Natural killer cell treated with Interleukin-12 subunit alpha and Interleukin-12 subunit beta and Interleukin-15 and Interleukin-18, amount 100 ng/mL, for 72 hours (primary cell): ENCODE data around the gene LRRFIP2. TPM values are rescaled to one million over a fixed set of nuclear protein-coding genes. Genes with fewer than 3 reads are reported as not detected.
A peak's percentile ranks its signal among the peaks of the same experiment; 100 is the strongest.
"Not testable (repeated sequence)": the region's sequence is repeated elsewhere in the genome, so short reads cannot be mapped to it uniquely, and the experiment has no call there.

Source experiments
- ATAC-seq, 2 donors: fragments of 150-1000 bp; cut with Tn5 transposase in 1 of 2; sonication (Bioruptor Pico), chemical (Tn5 transposase) in 1 of 2; 2 replicates each; pipeline ENCODE4 v1.10.0; 2021
- DNase-seq: peaks from one replicate; pipeline ENCODE4 v3.0.0; 2022; ENCODE audit warnings: low spot score
- H3K27ac Mint-ChIP-seq, 2 donors: 1 replicate in 1 of 2; 2 replicates in 1 of 2; pipeline ENCODE4 v1.8.0; 2022; ENCODE audit warnings: mixed read lengths in 2 of 2, mild to moderate bottlenecking in 1 of 2, moderate library complexity in 1 of 2
- H3K27me3 Mint-ChIP-seq, 2 donors: 1 replicate in 1 of 2; 2 replicates in 1 of 2; pipeline ENCODE4 v1.8.0; 2022; ENCODE audit warnings: mixed read lengths in 2 of 2
- H3K36me3 Mint-ChIP-seq: one replicate; pipeline ENCODE4 v1.8.0; 2022; ENCODE audit warnings: mixed read lengths
- H3K4me1 Mint-ChIP-seq, 2 donors: 1 replicate in 1 of 2; 2 replicates in 1 of 2; pipeline ENCODE4 v1.8.0; 2022; ENCODE audit warnings: low read depth in 2 of 2, mixed read lengths in 2 of 2, mild to moderate bottlenecking in 1 of 2
- H3K4me3 Mint-ChIP-seq: one replicate; pipeline ENCODE4 v1.8.0; 2022; ENCODE audit warnings: mixed read lengths
- H3K9me3 Mint-ChIP-seq: 2 replicates; pipeline ENCODE4 v1.8.0; 2022; ENCODE audit warnings: mixed read lengths
- total RNA-seq, 2 donors: library from RNA; stranded (reverse); gene quantifications; one replicate each; pipeline ENCODE4 v1.2.3, GENCODE V29; 2022

Gene LRRFIP2, protein sequence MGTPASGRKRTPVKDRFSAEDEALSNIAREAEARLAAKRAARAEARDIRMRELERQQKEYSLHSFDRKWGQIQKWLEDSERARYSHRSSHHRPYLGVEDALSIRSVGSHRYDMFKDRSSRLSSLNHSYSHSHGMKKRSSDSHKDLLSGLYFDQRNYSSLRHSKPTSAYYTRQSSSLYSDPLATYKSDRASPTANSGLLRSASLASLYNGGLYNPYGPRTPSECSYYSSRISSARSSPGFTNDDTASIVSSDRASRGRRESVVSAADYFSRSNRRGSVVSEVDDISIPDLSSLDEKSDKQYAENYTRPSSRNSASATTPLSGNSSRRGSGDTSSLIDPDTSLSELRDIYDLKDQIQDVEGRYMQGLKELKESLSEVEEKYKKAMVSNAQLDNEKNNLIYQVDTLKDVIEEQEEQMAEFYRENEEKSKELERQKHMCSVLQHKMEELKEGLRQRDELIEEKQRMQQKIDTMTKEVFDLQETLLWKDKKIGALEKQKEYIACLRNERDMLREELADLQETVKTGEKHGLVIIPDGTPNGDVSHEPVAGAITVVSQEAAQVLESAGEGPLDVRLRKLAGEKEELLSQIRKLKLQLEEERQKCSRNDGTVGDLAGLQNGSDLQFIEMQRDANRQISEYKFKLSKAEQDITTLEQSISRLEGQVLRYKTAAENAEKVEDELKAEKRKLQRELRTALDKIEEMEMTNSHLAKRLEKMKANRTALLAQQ
- total RNA-seq, result 10 to 100 TPM; 37.2 to 52.0 TPM

DNA sequence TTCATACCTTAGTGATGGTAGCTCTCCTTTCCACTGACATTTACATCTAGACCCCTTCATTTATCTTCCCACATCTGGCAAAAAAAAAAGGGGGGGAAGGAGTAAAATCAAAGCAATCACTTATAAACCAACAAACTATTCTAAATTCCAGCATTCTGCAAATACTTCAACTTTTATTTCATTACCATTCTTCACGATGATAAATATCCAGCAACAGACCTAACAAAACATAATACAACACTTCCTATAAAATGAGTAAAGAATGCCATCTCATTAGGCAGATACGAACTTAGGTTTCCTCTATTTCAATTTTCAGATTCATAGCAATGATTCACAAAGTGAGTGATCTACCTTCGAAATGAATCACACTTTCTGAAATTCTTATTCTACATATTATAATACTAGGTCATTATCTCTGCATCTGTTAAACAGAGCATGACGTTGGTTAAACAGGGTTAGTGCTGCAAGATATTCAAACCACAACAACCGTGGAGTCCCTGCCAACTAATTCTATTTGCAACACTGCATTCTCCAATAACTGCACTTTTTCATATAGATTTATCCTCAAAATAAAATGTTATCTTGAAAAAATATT is at the start of gene LRRFIP2:
Gene LRRFIP2 (minus strand): TSS at position 51 of the 595 bp plus-strand sequence. CDS start 25,599 bp downstream, outside the sequence.
- no peaks in the 10 kb centered on the region for H3K27me3 Mint-ChIP-seq
- peaks cover 39 to 66% of the 10 kb centered on the region in 2 donors for H3K4me1 Mint-ChIP-seq
- H3K4me3 Mint-ChIP-seq, result peak within 1 kb of the TSS; percentile 92
- no peaks in the 10 kb centered on the region for H3K9me3 Mint-ChIP-seq
- ATAC-seq (peak; percentile 38 to 57), DNase-seq (no peak)
- no peaks in the 10 kb centered on the region for H3K36me3 Mint-ChIP-seq
- peak within 1 kb of the TSS; percentile 85 to 88 for H3K27ac Mint-ChIP-seq

DNA sequence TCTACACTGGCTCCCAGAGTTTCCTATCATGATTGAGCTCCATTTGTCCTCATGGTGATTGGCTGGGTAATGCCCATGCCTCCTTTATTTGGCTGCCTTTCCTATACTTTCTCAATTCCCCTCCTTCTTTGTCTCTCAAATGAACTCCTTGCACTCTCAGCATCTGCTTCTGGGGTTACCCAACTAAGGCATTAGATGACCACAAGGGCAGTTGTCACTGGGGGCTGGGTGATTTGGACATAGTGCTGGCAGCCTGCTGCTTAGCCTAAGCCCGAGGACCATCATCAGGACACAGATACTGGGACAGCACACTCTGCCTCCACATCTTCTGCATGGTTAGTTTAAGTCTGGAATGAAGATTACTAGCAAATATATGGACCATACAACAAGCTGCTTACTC is 49.2 kb upstream of the LRRFIP2 start:
- ATAC-seq, result no peak
- Mint-ChIP-seq H3K4me1 (peaks cover 17 to 23% of the 10 kb centered on the region in 2 donors), H3K9me3 (no peaks in the 10 kb centered on the region), H3K27ac (no peak overlapping the region), H3K36me3 (no peaks in the 10 kb centered on the region), H3K27me3 (peaks cover 0 to 2% of the 10 kb centered on the region in 2 donors), H3K4me3 (no peak overlapping the region)
- no peak for DNase-seq

DNA sequence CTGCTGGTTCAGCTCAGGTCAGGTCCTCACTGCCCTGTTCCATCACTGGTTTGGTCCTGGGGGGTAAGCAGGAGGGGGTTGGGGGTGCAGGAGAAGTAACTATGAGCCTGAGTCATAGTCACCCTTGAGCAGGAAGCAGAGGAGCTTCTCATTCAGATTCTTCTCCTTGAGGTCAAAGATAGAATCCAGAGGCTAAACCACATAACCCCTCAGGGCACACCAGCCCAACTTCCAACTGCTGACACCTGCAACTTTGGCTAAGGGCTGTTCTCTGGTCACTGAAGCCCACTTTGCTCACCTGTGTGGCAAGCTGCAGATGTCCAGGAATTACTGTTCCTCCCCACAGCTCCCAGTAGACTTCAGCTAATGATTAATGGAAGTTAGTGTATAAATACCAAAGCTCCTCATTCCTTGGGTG is 48.8 kb upstream of the LRRFIP2 start:
- Mint-ChIP-seq H3K4me3 (no peak overlapping the region), H3K4me1 (peaks cover 13 to 19% of the 10 kb centered on the region in 2 donors), H3K27me3 (peaks cover 0 to 2% of the 10 kb centered on the region in 2 donors), H3K36me3 (no peaks in the 10 kb centered on the region), H3K9me3 (no peaks in the 10 kb centered on the region), H3K27ac (no peak overlapping the region)
- ATAC-seq (peak in 1 of 2 donors; percentile 44), DNase-seq (no peak)

DNA sequence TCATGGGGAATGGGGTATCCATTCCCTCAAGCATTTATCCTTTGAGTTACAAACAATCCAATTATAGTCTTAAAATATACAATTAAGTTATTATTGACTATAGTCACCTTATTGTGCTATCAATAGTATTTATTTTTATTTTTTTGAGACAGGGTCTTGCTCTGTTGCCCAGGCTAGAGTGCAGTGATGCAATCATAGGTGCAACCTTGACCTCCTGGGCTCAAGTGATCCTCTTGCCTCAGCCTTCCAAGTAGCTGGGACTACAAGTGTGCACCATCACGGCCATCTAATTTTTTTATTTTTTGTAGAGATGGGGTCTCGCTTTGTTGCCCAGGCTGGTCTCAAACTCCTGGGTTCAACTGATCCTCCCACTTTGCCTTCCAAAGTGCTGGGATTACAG is 48.2 kb upstream of the LRRFIP2 start:
- H3K4me1 Mint-ChIP-seq, result peaks cover 7 to 16% of the 10 kb centered on the region in 2 donors
- H3K4me3 Mint-ChIP-seq, H3K27ac Mint-ChIP-seq, H3K27me3 Mint-ChIP-seq, H3K9me3 Mint-ChIP-seq, DNase-seq, ATAC-seq, H3K36me3 Mint-ChIP-seq: not testable (repeated sequence)

DNA sequence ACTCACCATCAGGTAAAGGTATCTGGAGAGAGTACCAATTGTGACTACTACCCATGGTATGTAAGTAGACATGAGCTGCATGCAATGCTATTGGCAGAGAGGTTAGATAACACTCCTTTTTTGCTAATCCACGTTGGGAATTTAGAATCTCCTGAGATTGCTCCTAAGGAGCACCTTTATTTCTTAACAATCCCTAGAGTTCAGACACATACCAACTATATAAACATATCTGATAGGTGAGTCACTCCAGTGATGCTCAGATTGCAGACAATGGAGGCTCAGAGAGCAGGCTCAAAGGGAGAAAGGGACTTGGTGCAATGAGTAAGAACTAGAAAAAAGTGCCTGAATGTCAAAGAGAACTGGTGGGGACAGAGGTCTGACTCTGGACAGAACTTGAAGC is 47.0 kb upstream of the LRRFIP2 start:
- Mint-ChIP-seq H3K4me3 (no peak overlapping the region), H3K4me1 (peaks cover 10 to 23% of the 10 kb centered on the region in 2 donors), H3K27ac (no peak overlapping the region), H3K9me3 (no peaks in the 10 kb centered on the region), H3K27me3 (peaks cover 0 to 2% of the 10 kb centered on the region in 2 donors), H3K36me3 (no peaks in the 10 kb centered on the region)
- ATAC-seq (peak in 1 of 2 donors; percentile 35), DNase-seq (no peak)

DNA sequence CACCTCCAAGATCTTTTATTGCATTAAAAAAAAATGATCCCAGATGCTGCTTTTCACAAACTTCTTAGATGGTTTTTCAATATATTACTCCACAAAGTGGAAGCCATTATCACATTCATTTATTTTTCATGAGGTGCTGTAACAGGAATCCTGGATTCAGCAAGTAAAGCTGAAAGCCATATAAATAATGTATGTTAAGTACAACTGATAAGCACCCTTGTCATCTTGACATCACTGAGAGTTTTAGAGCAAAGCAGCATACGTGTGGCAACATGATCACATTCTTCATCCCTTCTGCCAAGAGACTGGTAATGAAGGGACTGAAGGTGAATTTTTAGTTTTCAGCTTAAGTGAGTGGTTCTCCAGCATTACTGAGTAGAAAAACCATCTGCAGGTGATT is 44.9 kb upstream of the LRRFIP2 start:
- H3K4me1 Mint-ChIP-seq, result peaks cover 14 to 30% of the 10 kb centered on the region in 2 donors
- H3K27ac Mint-ChIP-seq, result no peak overlapping the region
- no peak overlapping the region for H3K4me3 Mint-ChIP-seq
- no peaks in the 10 kb centered on the region for H3K9me3 Mint-ChIP-seq
- DNase-seq (no peak), ATAC-seq (no peak)
- H3K27me3 Mint-ChIP-seq, result no peaks in the 10 kb centered on the region
- H3K36me3 Mint-ChIP-seq, result no peaks in the 10 kb centered on the region

DNA sequence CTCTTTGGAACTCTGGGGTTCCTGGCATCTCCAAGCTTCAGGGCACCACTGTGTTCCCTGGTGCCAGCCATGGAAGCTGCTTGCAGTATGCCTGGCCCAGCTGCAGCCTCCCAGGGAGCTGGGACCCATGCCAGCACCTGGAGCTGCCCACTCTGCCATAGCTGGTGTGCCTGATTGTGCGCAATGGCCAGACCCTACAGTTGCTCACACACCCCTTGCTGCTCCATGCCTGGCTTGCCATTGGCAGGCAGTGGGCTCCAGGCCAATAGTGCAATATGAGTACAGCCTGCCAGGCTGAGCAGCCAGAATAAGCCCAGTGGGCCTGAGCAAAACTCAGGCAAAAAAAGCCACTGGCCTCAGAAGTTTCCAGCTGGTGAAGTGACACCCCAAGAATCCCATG is 43.8 kb upstream of the LRRFIP2 start:
- ATAC-seq (no peak), DNase-seq (no peak)
- no peak overlapping the region for H3K27ac Mint-ChIP-seq
- no peaks in the 10 kb centered on the region for H3K36me3 Mint-ChIP-seq
- H3K9me3 Mint-ChIP-seq, result no peaks in the 10 kb centered on the region
- peaks cover 8 to 30% of the 10 kb centered on the region in 2 donors for H3K4me1 Mint-ChIP-seq
- H3K4me3 Mint-ChIP-seq, result no peak overlapping the region
- H3K27me3 Mint-ChIP-seq, result no peaks in the 10 kb centered on the region

DNA sequence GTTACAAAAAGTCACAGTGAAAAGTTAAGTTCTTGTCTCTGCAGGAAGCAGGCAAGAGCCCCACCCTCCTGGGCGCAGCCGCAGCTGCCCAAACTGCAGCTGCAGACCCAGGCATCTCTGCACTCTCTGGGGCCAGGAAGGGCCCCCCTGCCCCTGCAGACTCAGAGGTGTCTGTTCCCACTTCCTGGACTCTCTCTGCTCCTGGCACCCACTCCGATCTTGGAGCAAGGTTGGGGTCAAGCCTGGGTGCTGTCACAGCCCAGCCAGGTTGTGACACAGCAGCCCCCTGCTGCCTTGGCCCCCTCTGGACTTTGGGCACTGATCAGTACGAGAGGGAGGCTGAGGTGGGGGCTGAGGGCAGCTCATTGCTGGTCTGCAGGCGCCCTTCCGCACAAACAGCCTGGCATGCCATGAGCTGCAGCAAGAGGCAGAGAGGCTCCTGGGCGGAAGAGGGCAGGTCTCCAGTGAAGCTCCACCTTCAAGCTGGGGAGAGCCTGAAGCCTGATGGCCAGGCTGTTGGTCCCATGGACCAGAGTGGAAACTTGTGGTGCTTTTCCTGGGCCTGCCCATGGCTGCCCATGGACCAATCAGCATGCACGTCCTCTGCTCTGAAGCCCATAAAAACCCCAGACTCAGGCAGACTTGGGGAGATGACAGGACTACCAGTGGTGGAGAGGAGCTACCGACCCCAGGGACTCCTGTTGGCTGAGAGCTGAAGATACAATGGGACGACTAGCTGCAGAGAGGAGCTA is 42.9 kb upstream of the LRRFIP2 start:
- ATAC-seq (peak; percentile 2 to 55), DNase-seq (no peak)
- Mint-ChIP-seq H3K36me3 (no peaks in the 10 kb centered on the region), H3K27ac (peak overlapping the region in 1 of 2 donors; percentile 21), H3K4me1 (peaks cover 8 to 26% of the 10 kb centered on the region in 2 donors), H3K4me3 (no peak overlapping the region), H3K9me3 (no peaks in the 10 kb centered on the region), H3K27me3 (no peaks in the 10 kb centered on the region)

DNA sequence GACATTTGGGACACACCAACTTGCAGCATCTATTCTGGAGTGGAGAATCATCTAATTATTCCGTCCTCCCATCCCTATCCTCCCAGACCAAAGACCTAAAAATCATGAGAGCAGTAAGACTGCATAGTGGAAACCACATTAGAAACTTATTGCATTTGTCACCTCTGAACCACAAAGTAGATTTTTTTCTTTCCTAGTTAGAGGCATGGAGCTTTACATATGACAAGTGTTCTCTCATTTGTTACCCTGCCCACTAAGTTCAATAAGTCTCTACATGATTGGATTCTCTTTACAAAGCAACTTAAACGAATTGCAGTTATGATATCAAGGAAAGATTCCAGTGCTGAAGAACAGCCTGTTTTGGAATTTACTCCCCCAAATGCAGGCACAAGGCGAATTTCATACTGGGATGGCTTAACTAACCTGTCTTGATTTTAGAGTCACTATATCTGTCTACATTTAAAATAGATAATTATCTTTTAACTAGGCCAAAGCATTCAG is 42.3 kb upstream of the LRRFIP2 start:
- ATAC-seq, result peak; percentile 29 to 66
- Mint-ChIP-seq H3K36me3 (no peaks in the 10 kb centered on the region), H3K9me3 (no peaks in the 10 kb centered on the region), H3K4me3 (peak overlapping the region; percentile 33), H3K27ac (peak overlapping the region; percentile 9 to 12), H3K4me1 (peaks cover 8 to 26% of the 10 kb centered on the region in 2 donors), H3K27me3 (no peaks in the 10 kb centered on the region)
- DNase-seq, result no peak

DNA sequence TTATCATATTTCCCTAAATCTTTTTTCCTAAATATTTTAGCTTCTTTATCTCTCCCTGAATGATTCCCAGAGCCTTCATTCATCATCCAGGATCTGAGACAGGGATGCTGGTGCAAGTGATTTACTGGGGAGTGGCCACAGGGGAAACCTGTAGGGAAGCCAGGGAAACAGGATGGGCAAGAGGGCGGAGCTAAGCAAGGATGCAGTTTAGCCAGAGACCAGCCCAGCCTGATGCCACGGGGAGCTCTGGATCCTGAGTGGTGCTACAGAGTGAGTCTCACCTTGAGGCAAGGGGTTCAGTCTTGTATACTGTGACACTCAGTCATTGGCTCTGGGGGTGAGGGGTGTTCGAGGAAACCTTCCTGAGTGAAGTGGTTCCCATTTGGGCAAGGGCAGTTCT is 39.7 kb upstream of the LRRFIP2 start:
- H3K9me3 Mint-ChIP-seq, result no peaks in the 10 kb centered on the region
- no peak overlapping the region for H3K27ac Mint-ChIP-seq
- DNase-seq (no peak), ATAC-seq (no peak)
- no peaks in the 10 kb centered on the region for H3K36me3 Mint-ChIP-seq
- peaks cover 8 to 23% of the 10 kb centered on the region in 2 donors for H3K4me1 Mint-ChIP-seq
- no peak overlapping the region for H3K4me3 Mint-ChIP-seq
- no peaks in the 10 kb centered on the region for H3K27me3 Mint-ChIP-seq

DNA sequence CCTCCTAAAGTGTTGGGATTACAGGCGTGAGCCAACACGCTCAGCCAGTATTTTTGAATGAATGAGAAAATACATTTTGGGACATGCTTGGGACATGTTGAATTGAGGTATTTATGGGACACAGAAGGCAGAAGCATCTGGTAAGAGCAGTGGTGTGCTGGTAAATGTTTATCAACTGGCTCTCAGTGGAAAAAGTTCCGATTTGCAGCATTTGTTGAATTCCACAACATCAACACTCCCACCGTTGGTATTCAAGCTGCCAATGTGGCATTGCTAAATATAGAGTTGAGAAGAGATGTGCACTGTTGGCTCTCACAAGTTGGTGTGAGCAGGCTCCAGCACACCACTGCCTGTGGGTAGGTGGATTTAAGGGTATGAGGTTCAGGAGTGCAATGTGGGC is 35.8 kb upstream of the LRRFIP2 start:
- H3K36me3 Mint-ChIP-seq, result no peaks in the 10 kb centered on the region

DNA sequence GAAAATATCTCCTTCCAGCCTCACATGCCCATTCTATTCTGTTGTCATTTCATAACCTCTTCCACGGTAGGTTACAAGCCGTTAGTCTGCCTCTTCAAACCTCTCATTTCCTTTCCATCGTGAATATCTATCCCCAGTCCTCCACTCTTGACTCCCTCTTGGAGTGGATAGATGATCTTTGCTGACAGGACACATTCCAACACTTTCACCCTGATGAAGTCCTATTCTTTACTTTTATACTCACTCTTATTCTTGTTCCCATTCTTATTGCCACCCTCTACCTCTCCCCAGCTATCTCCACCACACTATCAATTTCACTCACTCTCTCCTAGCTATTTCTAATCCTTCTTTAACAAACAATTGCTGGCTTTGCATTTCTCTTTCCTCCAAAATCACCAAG is 34.2 kb upstream of the LRRFIP2 start:
- not testable (repeated sequence) for H3K36me3 Mint-ChIP-seq, H3K4me1 Mint-ChIP-seq, H3K27ac Mint-ChIP-seq, DNase-seq, H3K4me3 Mint-ChIP-seq, H3K27me3 Mint-ChIP-seq, ATAC-seq, H3K9me3 Mint-ChIP-seq

More for the DNA sequence above, 35.8 kb upstream of the LRRFIP2 start:
- no peak overlapping the region for H3K4me3 Mint-ChIP-seq
- H3K9me3 Mint-ChIP-seq, result no peaks in the 10 kb centered on the region
- H3K27me3 Mint-ChIP-seq, result peaks cover 0 to 3% of the 10 kb centered on the region in 2 donors
- no peak for ATAC-seq
- peaks cover 0 to 6% of the 10 kb centered on the region in 2 donors for H3K4me1 Mint-ChIP-seq
- DNase-seq, result no peak
- H3K27ac Mint-ChIP-seq, result no peak overlapping the region

DNA sequence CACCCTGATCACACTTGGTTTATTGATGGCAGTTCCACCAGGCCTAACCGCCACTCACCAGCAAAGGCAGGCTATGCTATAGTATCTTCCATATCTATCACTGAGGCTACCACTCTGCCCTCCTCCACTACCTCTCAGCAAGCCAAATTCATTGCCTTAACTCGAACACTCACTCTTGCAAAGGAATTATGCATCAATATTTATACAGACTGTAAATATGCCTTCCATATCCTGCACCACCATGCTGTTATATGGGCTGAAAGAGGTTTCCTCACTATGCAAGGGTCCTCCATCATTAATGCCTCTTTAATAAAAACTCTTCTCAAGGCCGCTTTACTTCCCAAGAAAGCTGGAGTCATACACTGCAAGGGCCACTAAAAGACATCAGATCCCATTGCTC is 33.6 kb upstream of the LRRFIP2 start:
- not testable (repeated sequence) for H3K4me1 Mint-ChIP-seq, H3K27me3 Mint-ChIP-seq, H3K36me3 Mint-ChIP-seq

More for the DNA sequence above, 33.6 kb upstream of the LRRFIP2 start:
- not testable (repeated sequence) for H3K9me3 Mint-ChIP-seq, H3K27ac Mint-ChIP-seq, ATAC-seq, DNase-seq, H3K4me3 Mint-ChIP-seq
